Iris pigment epithelial cell (primary cell): Measurements from ENCODE around the gene CYP2J2.
"Not testable (repeated sequence)": the region's sequence is repeated elsewhere in the genome, so short reads cannot be mapped to it uniquely, and the experiment has no call there.

Experiments
- DNase-seq: peaks from one replicate; pipeline ENCODE4 v3.0.0-alpha.2; 2011; ENCODE audit warnings: low read depth

CYP2J2 gene

DNA sequence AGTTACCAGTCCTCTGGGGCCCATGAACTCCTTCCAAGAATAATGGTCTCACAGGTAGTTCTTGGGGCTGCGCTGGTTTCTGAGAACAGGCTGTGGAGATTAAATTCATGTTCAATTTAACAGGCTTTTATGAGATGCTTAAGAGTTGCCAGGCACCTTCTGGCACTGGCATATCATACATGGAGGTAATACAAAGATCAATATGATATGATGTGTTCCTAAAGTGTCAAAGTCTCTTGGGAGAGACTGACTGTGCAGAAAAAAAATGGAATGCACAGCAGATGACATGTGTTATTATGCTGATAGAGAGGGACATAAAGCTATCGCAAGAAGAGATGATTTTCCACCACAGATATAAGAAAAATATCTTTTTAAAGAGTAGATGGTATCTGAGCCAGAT, 6.8 kb downstream of the CYP2J2 start:
- no peak for DNase-seq

DNA sequence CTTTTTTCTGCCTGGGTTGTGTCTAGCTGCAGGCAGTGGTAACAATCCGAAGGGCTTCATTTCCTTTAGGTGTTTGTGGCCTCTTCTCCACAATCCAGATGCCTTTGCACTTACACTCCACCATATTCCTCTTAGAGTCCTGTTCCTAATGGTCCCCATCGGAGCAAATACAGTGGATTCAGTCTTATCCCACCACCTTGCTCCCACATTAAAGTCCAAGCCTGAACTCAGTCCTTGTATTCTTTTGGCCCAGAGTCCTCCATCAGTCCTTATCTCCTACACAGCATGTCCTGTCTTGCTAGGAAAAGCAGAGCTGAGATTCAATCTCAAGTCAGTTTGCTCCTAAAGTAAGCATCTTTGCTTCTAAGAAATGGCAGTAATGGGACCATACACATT, 8.8 kb downstream of the CYP2J2 start:
- no peak for DNase-seq

DNA sequence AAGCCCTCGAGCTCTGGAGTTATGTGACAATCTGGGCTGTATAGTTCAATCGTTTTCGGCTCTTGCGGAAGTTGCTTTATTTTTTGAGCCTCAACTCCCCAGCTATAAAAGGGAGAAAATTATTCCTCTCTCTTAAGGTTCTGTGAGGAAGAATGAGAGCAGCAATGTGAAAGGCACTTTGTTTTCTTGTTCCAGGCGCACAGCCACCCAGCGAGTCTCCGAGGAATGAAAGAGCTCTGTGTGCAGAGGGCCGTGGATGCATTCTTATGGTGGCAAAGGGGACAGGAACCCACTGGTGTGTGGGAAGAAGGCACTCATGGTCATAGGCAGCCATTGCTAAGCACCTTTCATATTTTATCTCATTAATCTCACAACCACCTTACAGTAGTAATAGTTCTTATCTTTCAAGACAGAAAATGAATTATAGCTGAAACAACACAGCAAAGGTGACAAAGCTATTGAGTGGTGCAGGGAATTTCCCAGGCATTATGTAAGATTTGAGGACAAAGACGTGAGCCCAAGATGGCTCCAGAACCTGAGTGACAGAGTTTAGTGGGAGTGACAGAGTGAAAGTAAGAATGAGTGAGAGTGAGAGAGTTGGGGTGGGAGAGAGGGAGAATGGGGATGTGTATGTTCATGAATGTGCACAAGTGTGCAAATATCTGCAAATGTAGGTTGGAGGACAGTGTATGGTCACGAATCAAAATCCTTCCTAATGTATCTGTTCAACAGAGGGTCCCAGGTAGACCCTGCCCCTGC, 9.4 kb downstream of the CYP2J2 start:
- DNase-seq, result no peak

DNA sequence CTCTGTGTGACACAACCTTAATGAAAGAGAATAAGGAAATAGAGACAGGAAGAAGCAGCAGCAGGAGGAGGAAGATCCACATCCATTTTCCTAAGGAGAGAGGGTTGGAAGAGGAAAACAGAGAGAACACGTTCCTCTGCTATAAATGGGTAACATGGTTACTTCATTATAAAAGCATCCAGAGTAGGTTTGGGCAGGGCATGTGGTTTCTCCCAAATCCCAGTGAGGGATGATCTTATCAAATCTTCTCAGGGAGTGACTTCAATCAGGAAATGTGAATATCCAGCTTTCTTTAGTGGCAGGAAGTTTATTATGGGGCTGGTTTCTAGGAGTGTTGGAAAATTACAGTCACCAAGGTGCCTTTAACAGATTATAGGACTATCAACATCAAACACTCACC, 11.1 kb downstream of the CYP2J2 start:
- no peak for DNase-seq

DNA sequence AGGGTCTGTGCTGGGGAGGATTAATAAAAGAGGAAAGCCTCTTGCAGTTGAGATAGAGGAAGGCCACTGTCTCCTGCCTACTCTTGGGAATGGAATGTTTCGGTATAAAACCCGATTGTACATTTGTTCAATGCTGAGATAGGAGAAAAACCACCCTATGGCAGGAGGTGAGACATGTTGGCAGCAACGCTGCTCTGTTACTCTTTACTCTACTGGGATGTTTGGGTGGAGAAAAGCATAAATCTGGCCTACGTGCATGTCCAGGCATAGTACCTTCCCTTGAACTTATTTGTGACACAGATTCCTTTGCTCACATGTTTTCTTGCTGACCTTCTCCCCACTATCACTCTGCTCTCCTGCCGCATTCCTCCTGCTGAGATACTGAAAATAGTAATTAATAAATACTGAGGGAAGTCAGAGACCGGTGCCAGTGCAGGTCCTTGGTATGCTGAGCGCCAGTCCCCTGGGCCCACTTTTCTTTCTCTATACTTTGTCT, 11.7 kb downstream of the CYP2J2 start:
- DNase-seq, result not testable (repeated sequence)

DNA sequence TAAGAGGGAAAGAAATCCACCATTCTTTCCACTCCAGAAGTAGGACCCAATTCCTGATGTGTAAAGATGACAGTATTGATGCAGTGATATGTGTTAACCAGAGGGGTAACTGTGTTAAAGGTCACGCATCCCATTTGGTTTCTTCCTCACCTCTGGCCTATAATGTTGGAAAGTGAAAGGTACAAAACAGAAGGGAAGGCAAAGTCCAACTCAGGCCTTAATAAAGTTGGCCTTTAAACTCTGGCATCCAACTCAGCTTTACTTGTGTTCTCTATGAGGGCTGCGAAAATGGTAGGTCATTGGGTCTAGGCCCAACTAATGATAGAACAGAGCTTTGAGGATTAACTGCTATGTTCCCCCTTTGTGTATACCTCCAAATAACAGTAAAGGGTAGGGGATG, 17.9 kb downstream of the CYP2J2 start:
- DNase-seq, result no peak

DNA sequence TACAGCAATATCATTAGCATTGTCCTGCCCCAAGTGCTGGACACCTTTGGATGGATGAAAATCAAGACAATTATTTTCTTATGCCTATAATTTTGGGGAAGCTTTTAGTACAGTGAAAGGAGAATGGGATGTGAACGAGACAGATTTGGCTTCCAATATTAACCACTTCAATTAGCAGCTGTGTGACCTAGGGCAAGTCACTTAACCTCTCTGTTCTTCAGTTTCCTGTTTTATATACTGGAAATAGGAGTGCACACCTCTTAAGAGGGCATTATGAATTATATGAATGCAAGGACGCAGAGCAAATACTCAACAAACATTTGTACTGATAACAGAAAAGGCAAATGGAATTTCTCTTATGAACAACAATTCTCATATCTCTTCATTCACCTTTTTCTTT, 18.5 kb downstream of the CYP2J2 start:
- DNase-seq, result no peak

DNA sequence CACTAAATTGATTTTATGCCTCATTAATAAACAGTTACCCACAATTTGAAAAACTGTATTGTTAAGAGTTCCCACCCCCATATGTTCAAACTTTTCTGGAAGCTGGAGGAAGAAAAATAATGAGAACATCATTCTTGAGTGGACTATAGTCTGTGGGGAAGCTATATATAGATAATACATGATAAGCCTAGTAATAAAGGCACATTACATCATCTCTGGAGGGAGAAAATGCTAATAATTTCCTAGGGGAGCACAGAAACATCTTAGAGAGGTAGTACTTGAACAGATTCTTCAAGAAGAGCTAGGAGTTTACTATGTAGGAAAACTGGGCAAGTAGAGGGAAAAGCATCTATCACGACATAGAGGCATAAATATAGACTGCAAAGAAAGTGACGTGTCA, 19.6 kb downstream of the CYP2J2 start:
- DNase-seq, result no peak

DNA sequence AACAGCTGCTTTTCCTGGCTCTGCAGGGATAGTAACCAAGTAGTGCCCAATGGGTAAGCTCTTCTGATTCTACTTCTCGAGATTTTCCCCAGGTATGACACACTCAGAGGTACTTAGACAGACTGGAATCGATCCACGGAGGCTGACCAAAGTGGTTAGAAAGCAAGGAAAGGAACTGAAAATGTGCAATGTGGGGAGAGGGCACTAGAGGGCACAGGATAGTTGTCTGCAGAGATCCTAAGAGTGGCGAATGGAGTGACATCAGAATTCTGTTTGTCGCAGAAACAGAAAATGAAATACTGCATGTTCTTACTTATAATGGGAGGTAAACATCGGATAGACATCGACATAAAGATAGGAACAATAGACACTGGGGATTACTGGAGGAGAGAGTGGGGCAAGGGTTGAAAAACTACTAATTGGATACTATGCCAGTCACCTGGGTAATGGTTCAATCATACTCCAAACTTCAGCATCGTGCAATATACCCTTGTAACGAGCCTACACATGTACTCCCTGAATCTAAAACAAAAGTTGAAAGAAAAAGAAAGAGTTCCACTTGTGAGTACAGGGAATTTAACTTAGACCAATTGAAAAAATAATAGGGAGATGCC, 23.3 kb downstream of the CYP2J2 start:
- no peak for DNase-seq

DNA sequence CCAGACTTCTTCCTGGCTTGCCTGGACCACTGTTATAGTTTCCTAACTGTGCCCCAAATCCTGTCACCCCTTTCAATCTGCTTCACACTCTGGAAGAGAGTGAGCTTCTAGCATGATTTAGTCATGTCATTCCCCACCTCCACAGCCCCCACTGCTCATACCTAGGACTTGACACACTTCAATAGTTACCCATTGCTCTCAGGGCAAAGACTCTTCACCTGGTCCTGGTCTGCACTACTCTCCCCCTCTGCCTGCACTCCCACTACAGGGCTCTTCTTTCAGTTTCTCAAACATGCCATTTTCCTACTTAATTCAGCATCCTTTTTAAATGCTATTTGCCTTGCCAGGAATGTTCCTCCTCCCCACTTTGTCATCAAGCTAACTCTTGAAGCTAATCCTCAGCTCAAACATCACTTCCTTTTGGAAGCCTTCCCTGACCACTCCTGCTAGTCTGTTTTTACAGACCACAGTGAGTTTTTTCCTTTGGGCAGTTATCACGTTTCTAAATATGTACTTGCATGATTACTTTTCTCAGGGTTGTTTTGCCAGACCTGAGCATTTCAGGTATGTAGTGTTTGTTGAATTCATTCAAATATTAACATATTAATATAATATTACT, 24.7 kb downstream of the CYP2J2 start:
- peak; percentile 57 for DNase-seq

DNA sequence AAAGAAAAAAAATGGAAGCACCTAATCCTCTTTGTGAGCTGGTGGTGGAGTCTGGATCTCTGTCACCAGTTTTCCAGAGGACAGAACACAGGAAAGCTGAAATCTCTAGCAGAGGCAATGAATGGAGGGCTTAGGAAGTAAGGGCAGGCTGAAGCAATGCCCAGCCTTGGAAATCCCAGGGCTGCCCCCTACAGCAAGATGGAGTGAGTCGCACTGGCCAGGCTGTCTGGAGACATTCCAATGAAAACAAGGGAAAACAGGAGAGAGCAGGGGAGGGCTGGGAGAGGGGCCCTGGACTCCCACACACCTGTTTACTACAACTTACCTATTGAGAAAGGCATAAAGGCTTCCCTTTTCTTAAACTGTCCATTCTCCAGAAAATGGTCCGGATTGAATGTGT, 25.9 kb downstream of the CYP2J2 start:
- DNase-seq, result no peak

DNA sequence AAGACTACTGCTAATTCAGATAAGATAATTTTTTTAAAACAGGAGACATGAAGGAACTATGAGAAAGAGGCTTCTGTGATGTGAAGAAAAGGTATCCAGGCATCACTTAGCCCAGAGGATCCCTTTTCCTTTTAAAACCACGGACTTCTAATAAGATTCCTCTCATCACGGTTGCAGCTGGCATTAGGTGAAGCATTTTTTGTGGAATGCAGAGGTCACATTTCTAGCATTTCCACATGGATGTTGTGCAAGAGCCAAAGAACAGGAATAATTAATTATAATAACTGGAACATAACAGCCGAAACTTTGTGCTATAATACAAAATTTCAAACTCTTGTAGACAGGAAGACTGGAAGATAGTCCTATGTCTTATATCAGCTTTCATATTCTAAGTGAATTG, 27.6 kb downstream of the CYP2J2 start:
- peak; percentile 29 for DNase-seq

DNA sequence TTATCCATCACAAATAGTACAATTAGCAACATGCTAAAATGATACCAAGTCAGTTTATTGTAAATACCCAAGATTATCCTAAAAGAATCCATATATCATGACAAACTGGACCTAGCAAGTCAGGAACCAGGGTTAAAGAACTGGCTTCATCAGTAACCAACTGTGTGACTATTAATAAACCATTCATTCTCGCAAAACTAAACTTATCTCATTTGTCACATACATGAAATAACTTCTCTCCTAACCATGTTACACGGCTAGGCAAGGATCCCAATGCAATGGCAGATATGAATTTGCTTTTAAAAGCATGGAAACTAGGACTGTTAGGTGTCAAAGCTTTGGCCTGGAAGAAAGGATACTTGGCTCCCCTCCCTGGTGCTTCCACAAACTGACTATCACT, 29.4 kb downstream of the CYP2J2 start:
- DNase-seq, result no peak

DNA sequence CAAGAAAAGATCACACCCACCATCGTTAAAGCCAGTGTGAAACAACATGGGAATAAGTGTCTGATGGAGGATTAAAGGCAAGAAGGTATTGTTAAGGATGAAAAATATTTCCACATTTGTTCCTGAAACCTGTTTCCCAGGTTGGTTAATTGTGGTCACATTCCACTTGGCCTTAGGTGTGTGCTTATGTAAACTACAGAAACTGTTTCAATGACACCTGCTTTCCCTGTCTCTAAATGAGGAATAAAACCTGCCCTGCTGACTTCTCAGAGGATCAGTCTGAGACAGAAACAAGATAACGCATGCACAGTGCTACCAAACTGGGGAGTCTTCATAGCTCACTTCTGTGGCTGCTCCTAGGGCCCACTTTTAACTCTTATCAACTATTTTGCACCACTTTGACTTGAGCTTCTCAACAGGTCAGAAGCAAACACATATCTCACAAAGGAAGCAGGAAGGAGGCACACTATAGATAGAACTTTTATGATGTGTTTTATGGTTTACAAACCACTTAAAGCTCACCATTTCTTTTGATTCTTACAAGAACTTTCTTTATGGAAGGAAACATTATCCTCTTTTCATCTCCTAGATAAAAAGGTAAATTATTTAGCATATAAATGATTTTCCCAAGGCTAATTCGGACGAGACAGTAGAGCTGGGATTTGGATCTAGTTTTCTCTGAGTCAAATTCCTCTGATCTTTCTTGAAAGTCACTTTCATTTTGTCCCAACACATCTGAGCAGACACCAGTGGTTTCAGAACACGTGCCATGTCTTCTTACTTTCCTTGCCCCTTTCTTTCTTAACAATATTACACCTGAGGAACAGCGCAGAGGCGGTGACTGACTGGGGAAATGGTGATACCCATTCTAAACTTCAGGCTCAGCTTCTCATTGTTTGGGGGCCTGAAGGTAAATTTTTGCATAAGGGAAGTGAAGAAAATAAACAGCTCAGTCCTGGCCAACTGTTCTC, 33.4 kb downstream of the CYP2J2 start:
- no peak for DNase-seq

DNA sequence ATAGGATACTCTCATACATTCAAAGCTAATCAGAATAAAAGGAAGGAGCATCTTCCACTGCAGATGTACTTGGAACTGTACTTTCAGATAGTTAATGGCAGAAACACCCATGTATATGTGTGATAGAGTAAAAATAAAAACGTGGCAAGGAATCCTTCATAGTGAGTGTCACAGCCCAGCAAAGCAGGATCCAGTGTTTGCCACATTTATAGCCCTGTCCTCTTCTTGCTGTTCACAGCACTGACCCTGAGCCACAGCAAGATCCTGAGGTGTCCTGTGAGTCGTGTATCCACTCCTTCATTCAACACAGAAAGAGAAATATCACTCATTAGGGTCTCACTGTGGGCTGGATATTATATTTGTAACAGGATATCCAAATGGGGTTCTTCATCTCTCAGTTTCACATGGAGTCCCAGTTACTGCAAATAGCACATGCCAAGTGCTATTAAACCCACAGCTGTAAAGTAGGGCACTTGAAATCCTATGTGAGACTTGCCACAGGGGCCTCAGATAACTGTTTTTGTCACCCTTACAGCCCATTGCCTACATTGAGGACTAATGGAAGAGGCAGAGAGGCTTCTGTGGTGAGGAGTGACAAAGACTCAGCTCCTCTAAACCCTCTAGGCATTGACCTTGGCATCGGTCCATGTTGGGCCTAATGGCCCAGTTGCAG, 41.3 kb downstream of the CYP2J2 start:
- no peak for DNase-seq

DNA sequence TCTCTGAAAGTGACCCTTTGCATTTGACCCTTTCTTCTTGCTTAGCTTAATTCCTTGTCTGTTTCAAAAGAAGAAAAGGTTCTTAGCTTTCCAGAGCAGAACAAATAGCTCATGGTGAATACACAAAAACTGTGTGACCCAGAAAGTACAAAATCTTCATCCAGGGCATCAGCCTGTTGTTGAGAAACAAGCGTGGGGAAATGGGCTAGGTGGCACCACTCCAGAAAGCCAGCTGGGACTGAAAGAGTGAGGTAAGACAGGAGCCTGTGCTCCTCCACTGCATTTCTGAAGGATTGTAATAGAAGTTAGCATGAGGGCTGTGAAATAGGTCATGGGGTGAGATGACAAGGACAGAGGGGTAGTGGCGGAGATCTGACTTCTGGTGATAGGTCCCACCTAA, 45.8 kb downstream of the CYP2J2 start:
- DNase-seq, result no peak

DNA sequence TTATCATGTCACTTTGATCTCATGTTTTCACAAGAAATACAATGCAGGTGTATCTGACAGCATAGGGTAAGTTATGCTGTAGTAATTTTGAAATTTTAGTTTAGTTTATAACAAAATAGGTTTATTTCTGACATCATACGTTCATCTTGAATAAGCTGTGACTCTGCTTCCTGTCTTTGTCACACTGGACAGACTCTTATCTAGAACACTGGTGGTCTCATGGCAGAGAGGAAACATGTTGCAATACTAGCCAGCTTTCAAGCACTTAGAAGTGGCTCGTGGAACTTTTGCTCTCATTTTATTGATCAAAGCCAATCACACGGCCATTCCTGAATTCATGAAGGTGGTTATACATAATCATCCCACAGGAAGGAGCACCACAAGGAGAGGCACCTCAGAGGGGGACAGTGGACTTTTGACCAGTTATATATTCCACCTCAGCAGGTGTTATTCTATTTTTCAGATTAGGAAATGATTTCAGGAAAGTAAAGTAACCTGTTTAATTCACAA, 46.5 kb downstream of the CYP2J2 start:
- DNase-seq, result no peak

DNA sequence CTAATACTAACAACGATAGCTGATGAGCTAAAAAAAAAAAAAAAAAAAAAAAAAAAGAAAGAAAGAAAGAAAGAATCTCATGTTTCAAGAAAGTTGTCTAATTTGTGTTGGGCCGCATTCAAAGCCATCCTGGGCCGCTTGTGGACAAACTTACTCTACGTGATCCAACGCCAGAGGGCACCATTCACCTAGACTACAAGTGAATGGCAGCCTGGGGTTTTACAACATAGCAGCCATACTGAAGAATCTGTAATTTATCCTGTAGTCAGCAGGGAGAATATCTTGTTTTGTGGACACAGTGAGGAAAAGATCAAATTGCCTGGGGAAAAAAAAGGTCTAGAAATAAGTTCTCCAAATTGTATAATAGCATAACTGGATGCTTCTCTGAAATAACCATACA, 47.0 kb downstream of the CYP2J2 start:
- DNase-seq, result peak; percentile 77

DNA sequence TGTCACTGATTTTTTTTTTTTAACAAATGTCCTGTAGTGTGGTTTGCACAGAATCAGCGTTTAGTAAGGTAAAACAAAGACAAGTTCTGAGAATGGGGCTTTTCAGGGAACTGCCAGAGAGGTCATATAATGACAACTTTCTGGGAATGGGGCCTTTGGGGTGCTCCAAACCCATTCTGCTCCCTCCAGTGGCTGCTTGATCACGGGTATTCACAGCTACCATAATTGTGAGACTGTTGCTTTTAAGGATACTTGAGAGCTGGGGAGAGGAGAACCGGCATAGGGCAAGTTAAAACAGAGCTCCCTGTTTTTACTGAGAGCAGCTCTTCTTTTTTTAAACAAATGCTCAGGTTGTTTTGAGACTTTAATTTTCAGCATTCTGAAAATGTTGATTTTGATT, 48.2 kb downstream of the CYP2J2 start:
- DNase-seq, result no peak

DNA sequence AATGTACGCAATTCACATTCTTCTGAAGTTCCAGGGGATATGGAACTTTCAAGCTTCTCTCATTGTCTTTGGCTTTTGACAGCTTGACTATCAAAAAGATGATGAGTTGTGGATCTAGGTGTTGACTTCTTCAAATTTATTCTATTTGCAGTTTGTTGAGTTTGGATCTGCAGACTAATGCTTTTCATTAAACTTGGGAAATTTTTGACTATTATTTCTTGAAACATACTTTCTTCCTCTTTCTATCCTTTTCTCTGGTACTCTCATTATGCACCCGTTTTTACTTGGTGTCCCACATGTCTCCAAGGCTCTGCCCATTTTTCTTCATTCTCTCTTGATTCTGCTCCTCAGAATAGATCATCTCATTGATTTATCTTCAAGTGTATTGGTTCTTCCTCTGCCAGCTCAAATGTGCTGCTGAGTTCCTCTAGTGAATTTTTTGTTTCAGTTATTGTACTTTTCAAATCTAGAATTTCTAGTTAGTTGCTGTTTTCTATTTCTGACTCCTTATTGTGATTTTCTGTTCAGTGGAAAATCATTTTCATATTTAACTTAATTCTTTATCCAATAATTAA, 49.4 kb downstream of the CYP2J2 start:
- no peak for DNase-seq

DNA sequence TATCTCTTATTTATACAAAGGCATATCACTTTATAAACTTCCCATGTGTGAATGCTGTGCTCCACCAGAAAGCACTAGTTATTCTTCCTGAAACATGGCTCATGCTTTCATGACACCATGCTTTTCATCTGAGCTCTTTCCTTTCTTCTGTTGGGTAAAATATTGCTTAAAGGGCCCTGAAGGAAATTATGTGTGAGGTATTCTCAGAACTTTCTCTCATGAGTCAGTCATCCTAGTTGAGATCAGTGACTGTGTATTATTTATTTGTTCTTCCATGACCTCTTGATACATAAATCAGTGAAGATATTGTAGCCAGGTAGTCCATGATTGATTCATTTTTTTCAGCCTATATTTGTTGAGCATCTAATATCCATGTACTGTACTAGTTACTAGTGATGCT, 54.8 kb downstream of the CYP2J2 start:
- DNase-seq, result no peak
